SK-N-MC (cell line): Measurements from ENCODE around the gene ATOSB.

Experiments
- EZH2 ChIP-seq: fragments of 200-600 bp; sonication (generic); IDR thresholded peaks from one replicate; pipeline ENCODE4 v1.6.1; 2017; ENCODE audit warnings: antibody characterized with exemption
- FOXP2 ChIP-seq: optimal IDR thresholded peaks from 2 replicates; pipeline ENCODE3; 2011; ENCODE audit warnings: mild to moderate bottlenecking, moderate library complexity; ENCODE audit not compliant: insufficient read depth; ENCODE audit errors: extremely low read length, control extremely low read depth
- POLR2AphosphoS5 ChIP-seq: IDR thresholded peaks from 2 replicates; pipeline ENCODE4 v1.6.1; 2012; ENCODE audit warnings: mild to moderate bottlenecking, low read depth, low read length, borderline replicate concordance

- TF ChIP-seq EZH2, result no peak
- no peak for TF ChIP-seq FOXP2
- TF ChIP-seq POLR2AphosphoS5, result no peak
Measured at GRCh38 chr9:35091536-35091935, 24.1 kb downstream of the ATOSB start.
